GM21717 (cell line): Measurements from ENCODE around the gene CTDNEP1.

Experiments
- ATAC-seq: cut with Tn5 transposase; IDR thresholded peaks from one replicate; pipeline ENCODE4 v1.9.1; 2021; ENCODE audit warnings: mild to moderate bottlenecking, moderate library complexity; ENCODE audit not compliant: unreplicated experiment

CTDNEP1 gene

DNA sequence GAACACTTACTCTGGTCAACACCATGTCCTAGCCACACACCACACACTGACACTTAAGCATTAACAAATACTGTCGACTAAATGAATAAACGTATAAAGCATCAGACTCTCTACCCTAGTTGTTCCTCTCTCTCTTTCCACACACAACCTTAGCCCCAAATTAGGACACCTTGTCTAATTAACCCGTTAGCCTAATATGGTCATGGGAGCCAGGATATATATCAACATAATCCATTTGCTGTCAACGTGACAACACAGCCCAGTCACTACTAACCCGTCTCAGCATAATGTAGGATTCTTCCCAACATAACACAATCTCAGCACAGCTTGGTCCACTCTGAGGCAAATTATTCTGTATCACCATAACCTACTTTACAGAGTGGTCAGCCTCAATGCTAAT lies 19.4 kb downstream of the CTDNEP1 start:
- ATAC-seq: no peak

DNA sequence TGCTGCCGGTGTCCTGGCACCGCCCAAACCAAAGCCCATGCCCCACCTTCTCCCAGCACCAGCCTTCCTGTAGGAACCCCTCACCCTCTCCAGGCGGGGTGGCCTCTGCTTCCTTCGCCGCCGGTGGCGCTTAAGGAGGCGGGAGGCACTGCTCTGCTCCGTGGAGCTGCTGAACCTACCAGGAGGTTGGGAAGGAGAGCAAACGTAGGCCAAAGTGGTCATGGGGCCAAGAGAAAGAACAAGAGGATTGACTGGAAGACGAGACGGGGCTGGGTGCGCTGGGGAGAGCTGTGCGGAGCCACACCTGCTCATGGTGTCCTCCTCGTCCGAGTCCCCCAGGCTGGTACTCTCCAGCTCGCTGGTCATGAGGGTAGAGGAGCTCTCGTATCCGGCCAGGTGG lies 22.0 kb downstream of the CTDNEP1 start:
- ATAC-seq: no peak

DNA sequence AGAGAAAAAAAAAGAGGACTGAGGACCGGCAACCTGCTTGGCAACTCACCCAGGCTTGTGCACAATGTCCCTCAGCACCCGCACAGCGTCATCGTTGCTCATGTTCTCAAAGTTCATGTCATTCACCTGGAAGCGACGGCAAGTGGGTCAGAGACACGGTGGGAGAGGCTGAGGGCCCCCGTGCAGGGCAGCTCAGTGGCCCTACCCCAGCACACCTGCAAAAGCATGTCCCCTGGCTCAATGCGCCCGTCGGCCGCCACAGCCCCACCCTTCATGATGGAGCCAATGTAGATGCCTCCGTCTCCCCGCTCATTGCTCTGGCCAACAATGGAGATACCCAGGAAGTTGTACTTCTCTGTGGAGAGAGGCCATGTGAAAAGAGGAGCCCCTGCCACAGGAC lies 22.6 kb downstream of the CTDNEP1 start:
- ATAC-seq: no peak

DNA sequence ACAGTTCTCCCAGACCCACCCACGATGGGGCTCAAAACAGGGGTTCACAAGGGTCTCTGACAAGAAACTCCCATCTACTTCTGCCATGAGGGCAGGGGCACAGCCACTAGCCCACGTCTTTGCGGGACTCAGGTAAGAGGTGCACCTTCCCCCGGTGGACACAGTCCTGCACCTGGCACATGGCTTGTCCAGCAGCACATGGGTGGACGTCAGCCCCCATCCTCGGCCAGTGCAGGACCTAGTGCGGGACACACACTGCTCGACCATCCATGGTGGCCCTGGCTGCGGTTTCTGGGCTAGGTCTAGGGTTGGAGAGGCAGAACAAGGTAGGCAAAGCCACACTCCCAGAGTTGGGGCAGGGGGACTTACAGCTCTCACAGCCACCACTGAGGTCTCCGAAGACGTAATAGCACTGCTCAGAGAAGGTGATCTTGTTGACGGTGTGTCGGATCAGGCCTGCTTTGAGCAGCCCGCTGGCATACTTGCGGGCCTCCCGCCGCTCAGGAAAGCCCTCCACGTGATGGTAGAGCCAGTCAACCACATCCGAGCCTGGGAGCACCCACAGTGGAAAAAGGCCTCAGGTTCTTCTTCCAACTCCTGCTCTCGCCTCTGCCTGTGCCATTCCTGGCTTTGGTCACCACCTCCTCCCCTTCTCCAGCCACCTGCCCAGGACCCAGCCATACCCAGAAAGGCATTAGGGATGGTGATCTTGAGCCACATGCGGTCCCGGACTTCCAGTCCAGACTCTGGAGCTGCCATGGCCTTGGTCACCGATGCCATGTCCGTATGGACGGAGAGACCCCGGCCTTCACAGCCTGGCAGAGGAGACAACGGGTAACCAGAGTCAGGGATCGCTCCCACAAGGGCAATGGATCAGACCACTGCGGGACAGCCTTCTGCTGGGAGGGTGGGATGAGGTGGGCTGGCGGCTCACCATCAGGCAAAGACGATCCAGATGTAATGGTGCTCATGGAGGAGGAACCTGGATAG lies 24.5 kb downstream of the CTDNEP1 start:
- ATAC-seq: no peak

DNA sequence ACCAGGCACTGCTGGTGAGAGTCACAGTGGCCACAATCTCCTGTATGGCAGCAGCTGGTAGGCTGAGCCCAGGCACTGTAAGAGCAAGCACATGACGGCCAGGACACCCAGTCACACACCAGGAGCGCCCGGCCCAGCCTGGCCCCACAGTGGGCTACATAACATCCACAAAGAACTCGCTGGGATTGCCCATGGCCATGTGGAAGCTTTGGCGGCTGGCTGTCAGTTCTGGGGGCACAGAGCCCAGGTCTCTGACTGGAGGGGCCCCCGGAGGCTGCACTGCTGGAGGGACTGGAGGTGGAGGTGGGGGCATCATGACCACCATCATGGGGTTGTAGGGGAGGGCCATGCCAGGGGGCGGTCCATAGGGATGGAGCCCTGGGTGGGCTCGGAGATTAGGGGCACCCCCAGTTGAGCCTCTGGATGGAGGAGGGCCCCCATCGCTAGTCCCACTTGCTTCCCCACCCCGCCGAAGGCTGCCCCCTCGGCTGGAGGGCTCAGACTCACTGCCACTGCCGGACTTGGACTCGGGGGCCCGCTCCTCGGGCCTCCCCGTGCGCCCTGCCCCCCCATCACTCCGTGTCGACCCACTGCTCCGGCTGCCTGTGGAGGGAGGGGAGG lies 25.7 kb downstream of the CTDNEP1 start:
- ATAC-seq: no peak

DNA sequence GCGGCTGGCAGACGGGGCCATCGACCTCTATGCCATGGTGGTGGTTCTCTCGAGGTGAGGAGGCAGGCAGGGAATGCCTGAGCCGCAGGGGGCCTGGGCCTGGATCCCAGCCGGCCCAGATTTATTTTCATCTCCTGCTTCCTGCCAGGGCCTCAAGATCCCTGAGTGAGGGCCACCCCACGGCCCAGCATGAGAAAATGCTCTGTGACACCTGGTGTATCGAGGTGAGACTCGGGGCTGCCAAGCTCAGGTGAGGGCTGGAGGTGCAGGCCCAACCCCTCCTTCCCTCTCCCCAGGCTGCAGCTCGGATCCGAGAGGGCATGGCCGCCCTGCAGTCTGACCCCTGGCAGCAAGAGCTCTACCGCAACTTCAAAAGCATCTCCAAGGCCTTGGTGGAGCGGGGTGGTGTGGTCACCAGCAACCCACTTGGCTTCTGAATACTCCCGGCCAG lies 26.8 kb downstream of the CTDNEP1 start:
- no peak for ATAC-seq

DNA sequence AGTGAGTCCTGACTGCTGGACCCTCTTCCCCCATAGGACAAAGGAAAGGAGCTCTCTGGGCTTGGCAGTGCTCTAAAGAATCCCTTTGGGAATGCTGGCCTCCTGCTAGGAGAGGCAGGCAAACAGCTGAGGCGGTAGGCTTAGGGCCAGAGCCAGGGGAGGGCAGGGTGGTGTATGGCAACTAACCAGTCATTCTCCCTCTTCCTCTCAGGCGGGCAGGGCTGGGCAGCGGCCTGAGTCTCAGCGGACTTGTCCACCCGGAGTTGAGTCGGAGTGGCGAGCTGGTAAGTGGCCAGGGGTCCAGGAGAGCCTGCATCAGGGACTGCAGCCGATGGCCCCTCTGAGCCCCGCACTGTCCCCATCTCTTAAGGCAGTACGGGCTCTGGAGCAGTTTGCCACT lies 27.4 kb downstream of the CTDNEP1 start:
- no peak for ATAC-seq

DNA sequence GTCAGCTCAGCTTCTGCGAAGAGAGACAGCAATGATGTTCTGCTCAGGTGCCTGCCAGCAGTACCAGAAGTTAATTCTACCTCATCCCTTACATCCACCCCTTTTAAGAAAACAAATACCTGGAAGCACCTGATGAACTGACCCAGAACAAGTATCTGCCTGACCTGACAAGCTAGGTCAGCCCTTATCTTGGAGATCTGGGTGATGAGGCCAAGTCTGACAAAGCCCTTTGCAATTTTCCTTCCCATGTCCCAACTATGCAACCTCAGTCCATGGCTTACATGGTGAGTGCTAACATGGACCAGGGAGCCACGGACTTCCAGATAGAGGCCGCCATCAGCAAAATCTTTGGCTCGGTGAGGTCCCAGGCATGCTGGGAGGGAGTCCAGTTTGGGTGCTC lies 28.2 kb downstream of the CTDNEP1 start:
- ATAC-seq: no peak

DNA sequence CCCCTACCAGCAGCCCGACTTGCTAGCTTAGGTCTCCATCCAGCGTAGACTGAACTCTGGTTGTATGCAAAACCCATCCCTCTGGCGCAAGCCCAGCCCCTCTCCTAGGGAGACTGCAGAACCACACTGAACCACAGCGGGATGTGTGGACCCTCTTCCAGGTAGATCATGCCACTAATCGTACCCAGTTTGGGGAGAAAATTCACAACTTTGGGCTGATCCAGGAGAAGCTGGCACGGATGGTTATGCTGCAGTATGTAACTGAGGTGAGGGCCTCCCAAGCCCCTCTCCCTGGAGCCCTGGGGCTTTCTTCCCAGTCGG lies 28.6 kb downstream of the CTDNEP1 start:
- no peak for ATAC-seq

DNA sequence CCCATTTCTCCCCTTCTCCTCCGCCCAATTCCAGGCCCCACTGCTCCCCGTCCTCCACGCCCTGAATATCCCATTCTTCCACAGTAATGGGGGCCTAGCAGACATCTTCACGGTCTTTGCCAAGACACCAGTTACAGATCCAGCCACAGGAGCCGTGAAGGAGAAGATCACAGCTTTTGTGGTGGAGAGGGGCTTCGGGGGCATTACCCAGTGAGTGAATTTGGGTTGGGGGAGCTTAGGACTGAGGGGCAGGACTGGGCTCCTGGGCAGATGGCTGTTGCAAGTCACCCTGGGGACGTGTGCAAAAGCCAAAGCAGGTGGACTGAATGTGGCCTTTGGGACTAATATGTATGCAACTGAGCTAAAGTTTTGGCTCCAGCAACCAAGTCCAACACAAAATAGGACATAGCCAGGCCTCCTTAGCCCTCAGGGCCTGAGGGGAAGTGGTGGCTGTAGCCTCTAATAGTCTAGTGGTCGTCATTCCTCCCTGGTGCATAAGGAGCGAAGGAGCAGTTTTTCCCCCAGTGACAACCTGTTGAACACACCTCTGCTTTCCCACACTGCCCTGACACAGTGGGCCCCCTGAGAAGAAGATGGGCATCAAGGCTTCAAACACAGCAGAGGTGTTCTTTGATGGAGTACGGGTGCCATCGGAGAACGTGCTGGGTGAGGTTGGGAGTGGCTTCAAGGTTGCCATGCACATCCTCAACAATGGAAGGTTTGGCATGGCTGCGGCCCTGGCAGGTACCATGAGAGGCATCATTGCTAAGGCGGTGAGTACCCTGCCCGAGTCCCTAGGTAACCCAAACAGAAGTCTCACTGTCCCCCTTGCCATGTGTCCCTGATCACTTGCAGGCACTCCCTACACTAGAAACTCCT lies 29.2 kb downstream of the CTDNEP1 start:
- no peak for ATAC-seq

DNA sequence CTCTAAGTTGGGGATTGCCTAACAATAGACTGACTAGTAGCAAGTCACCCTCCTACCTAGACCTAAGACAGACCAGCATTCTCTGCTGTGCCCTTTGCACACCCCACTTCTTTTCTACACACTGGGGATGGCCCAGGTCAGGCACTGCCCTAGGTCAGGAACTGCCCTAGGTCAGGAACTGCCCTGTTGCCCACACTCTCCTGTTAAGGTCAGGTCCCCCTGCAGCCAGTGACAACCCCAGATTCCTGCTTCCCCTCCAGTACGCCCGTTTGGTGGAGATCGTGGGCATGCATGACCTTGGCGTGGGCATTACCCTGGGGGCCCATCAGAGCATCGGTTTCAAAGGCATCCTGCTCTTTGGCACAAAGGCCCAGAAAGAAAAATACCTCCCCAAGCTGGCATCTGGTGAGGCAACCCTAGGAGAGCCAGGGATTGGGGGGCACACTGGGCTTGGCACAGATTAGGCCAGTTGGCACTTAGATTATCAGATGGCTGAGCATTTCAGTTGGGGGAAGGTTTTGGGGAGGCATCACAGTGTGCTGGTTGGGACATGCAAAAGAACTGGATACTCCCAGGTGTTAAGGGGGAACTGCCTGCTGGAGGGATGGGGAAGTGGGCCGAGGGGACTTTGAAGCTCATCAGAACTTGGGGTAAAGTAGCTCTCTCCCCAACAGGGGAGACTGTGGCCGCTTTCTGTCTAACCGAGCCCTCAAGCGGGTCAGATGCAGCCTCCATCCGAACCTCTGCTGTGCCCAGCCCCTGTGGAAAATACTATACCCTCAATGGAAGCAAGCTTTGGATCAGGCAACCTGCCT lies 30.0 kb downstream of the CTDNEP1 start:
- no peak for ATAC-seq

DNA sequence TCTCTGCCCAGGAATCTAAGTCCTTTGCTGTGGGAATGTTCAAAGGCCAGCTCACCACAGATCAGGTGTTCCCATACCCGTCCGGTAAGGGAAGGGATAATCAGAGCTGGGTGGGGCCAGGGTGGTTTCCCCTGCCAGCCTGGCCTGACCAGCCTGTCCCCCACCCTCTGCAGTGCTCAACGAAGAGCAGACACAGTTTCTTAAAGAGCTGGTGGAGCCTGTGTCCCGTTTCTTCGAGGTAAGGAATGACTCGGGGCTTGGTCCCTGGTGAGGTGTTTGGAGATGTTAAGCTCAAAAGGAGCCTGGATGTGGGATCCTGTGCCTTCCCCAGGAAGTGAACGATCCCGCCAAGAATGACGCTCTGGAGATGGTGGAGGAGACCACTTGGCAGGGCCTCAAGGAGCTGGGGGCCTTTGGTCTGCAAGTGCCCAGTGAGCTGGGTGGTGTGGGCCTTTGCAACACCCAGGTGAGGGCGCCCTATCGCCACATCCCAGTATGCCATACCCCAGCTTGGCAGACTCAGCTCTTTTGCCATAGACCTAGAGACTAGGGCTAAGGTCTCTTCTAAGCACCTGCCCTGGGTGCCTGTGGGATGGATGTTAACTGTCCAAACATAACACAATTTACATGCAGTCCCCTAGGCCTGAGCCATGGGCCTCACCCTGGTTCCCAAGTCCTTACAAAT lies 30.8 kb downstream of the CTDNEP1 start:
- no peak for ATAC-seq

DNA sequence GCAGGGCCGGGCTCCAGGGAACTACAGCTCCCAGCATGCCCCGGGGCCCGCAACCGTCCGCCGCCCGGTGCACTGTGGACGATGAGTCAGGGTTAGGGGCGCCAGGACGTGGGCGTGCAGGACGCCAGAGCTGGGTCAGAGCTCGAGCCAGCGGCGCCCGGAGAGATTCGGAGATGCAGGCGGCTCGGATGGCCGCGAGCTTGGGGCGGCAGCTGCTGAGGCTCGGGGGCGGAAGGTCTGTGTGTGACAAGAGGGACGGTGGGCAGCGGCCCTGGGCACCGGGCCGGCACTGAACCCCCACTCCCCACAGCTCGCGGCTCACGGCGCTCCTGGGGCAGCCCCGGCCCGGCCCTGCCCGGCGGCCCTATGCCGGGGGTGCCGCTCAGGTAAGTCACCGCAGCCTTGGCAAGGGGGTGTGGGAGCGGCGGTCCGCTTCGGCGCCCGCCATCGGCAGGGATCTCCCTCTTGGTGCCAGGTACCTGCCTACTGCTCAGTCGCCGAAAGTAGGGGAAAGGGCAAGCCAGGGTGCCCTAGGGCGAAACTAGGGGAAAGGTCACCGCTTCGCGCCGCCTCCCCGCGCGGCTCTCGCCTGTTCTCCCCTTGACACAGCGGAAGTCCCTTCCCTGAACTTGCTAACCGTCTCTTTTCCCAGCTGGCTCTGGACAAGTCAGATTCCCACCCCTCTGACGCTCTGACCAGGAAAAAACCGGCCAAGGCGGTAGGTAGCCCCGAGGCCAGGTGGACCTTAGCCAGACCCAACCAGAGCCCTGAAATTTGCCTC lies 31.5 kb downstream of the CTDNEP1 start, which contains the start of the genes ACADVL and DLG4:
Gene ACADVL (plus strand): TSS at position 127 of the 781 bp plus-strand sequence. CDS start 47 bp downstream, at position 174.
Gene DLG4 (minus strand): TSS at position 25 of the 781 bp plus-strand sequence.
- ATAC-seq: no peak

DNA sequence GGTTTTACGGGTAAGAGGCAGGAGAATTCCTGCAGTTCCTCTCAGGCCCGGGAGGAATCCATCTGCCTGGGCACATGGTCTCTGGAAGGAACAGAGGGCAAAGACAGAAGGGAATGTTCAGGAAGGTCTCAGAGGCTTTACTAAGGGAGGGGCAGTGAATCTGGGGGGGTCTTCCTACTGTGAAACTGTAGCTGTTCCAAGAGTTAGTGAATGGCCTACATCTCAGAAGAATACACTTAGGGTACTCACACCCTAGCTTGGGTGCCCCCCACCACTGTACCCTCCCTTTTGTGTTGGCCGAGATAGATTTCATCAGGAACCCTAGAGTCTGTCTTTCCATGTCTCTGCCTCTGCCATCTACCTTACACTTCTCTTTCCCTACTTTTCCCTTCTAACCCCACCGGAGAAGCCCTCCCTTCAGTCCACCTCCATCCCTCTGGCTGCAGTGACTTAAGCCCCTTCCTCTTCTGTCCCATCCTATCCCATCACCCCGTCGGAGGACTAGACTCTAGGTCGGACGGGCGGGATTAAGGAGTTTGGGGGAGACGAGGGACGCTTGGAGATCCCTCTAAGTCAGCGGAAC lies 32.2 kb downstream of the CTDNEP1 start:
- ATAC-seq: no peak

DNA sequence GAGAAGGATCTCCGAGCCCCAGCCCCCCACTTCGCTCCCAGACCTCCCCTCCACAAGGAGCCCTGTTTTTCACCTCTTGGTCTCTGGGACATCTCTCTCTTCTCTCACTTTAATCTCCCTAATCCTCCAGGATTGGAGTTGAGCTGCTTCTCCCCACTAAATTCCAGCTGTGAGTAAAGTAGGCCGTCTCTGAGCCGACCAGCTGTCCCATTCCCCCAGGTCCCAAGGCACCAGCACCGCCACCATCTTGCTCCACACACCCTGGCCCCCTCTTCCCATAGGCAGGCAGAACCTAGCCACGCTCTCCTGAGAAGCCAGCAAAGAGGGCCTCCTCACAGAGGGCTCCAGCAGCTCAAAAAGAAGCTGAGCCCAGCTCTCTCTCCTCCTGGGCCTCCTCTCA lies 32.8 kb downstream of the CTDNEP1 start:
- no peak for ATAC-seq

DNA sequence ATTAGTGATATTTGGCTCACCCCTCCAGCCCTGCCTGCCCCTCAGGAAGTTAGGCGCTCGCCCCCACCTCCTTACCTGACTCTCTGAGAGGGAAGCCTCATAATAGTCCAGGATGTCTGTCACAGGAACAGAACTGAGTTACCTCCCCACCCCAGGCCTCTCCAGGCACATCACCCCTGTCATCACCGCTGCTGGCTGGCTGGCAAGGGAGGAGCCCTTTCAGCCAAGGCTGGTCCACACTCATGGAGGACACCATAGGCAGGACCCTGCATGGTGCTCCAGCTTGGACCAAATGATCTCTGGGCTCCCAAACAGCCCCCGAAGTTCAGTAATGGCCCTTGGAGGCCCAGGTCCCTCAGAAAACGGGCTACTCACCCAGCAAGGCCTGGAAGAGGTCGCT lies 33.4 kb downstream of the CTDNEP1 start:
- no peak for ATAC-seq

DNA sequence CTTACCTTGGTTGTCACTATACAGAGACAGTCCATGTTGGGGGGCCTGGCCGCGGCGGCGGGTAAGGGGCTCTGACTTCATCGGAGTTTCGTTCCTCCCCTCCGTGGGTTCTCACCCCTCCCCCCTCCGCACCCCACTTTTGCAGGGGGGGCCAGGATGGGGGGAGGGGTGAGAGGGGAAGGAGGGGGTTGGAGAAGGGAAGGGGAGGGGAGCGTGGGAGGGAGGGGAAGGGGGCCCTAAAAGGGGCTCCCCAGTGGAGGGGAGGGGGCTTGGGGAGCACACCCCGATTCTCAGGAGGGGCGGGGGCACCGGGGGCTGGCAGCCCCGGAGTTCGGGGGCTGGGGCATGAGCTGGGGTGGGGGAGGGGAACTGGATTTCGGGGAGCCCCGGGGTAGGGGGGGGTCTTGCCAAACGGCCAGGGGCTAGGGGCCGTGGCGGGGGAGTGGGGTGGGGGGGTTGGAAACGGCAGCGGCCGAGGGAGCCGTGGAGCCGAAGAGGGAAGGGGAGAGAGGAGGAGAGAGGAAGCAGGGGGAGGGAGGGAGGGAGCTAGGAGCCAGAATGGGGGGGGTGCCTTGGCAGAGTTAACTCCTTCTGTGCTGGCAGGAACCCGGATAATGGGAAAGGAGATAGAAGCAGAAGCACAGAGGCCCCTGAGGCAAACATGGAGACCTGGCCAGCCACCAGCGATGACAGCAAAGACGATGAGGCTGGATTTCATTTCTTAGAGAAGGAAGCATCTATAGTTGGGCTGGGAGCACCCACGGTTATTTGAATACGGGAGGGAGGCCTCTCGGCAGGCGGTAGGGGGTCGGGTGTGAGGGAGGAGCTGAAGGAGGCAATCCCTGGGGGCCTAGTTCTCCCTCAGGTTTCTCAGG lies 34.2 kb downstream of the CTDNEP1 start:
- ATAC-seq: no peak
